Cardiac muscle cell (in vitro differentiated cells and primary cell): ENCODE measurements around the gene RTN4IP1. TPM values are rescaled to one million over a fixed set of nuclear protein-coding genes. Genes with fewer than 3 reads are reported as not detected.

ENCODE experiments used
- DNase-seq, 2 donors: peaks; one replicate each; pipeline versions ENCODE4 v3.0.0 to v3.0.0-alpha.2; 2010 to 2017; ENCODE audit warnings: low read depth in 1 of 2, low spot score in 1 of 2
- H3K27ac ChIP-seq: fragments of 200-600 bp; sonication (generic); 2 replicates; pipeline ENCODE4 v1.5.1; 2016
- H3K27me3 ChIP-seq: fragments of 200-600 bp; sonication (generic); 2 replicates; pipeline ENCODE4 v1.6.0; 2016; ENCODE audit warnings: control low read depth
- H3K36me3 ChIP-seq: fragments of 200-600 bp; sonication (generic); 2 replicates; pipeline ENCODE4 v1.5.1; 2016; ENCODE audit warnings: control low read depth
- H3K4me1 ChIP-seq: fragments of 200-600 bp; sonication (generic); 2 replicates; pipeline ENCODE4 v1.8.1; 2017; ENCODE audit warnings: low read depth, mild to moderate bottlenecking, mixed run types
- H3K4me3 ChIP-seq: fragments of 200-600 bp; sonication (generic); 2 replicates; pipeline ENCODE4 v1.5.1; 2016; ENCODE audit warnings: mild to moderate bottlenecking
- H3K9me3 ChIP-seq: fragments of 200-600 bp; sonication (generic); 2 replicates; pipeline ENCODE4 v1.5.1; 2017; ENCODE audit warnings: low read depth, mild to moderate bottlenecking, control low read depth
- CTCF ChIP-seq: IDR thresholded peaks from 2 replicates; pipeline ENCODE4 v1.5.1; 2012; ENCODE audit warnings: low read depth, mild to moderate bottlenecking, low read length
- polyA plus RNA-seq: library from polyadenylated mRNA; unstranded; fragments of >200 nt; fragmentation: Nextera tagmentation; extraction: Ambion mirVana; gene quantifications from 2 replicates; pipeline ENCODE4 v1.2.1, GENCODE V29; 2016
- total RNA-seq: library from RNA; depleted of rRNA; stranded (reverse); fragments of >200 nt; gene quantifications from 2 replicates; pipeline ENCODE4 v1.2.3, GENCODE V29; 2016

RTN4IP1 gene
- total and polyA plus RNA-seq, 2 experiments from 2014 or later, result 6.8 to 13.9 TPM

- peaks cover 6% of the 10 kb centered on the region for H3K36me3 ChIP-seq
- no peaks in the 10 kb centered on the region for H3K9me3 ChIP-seq
- no peak overlapping the region for H3K27ac ChIP-seq
- H3K4me1 ChIP-seq, result peaks cover 11% of the 10 kb centered on the region
- H3K27me3 ChIP-seq, result no peaks in the 10 kb centered on the region
- no peak for TF ChIP-seq CTCF
- H3K4me3 ChIP-seq, result no peak overlapping the region
- DNase-seq, result no peak
Observed at GRCh38 chr6:106667022-106667402, 37.7 kb upstream of the RTN4IP1 start.

DNA sequence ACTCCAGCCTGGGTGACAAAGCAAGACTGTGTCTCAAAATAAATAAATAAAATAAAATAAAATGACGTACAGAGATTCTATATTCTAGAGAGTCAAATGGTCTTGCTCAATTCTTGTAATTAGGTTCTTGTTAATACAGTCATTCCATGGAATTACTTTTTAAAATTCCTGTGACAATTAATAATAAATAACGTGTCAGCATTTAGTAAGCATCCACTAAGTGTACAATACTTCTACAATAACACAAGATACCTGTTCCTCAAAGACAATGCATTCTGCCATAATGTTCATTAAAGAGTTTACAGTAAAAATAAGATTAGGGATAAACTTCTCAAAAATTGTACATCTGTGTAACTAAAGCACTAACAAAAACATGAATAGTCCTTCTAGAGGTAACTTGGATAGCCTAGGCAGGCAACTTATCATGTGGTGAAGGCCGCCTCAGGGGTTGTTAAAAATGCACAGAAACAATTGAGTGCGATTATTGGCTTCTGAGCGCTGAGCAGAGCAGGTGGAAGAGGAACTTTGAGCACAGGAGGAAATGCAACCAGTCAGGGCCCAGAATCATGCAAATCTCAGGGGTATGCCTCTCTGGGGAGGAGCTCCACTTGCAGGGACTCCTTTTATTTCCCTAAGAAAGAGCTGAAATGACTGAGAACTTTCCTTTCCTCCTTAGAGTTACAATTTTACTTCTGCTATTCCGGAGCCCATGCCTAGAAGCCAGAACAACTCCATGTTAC, 37.2 kb upstream of the RTN4IP1 start:
- Histone ChIP-seq H3K4me3 (no peak overlapping the region), H3K4me1 (peaks cover 11% of the 10 kb centered on the region), H3K9me3 (no peaks in the 10 kb centered on the region), H3K27ac (no peak overlapping the region), H3K27me3 (no peaks in the 10 kb centered on the region), H3K36me3 (peaks cover 6% of the 10 kb centered on the region)
- TF ChIP-seq CTCF, result no peak
- DNase-seq, result no peak

- Histone ChIP-seq H3K4me3 (no peak overlapping the region), H3K27me3 (no peaks in the 10 kb centered on the region), H3K4me1 (peaks cover 11% of the 10 kb centered on the region), H3K36me3 (peaks cover 9% of the 10 kb centered on the region), H3K27ac (no peak overlapping the region), H3K9me3 (no peaks in the 10 kb centered on the region)
- no peak for DNase-seq
- no peak for TF ChIP-seq CTCF
Observed at GRCh38 chr6:106662458-106662857, 33.2 kb upstream of the RTN4IP1 start.

- Histone ChIP-seq H3K9me3 (no peaks in the 10 kb centered on the region), H3K36me3 (peaks cover 17% of the 10 kb centered on the region), H3K4me3 (no peak overlapping the region), H3K27me3 (no peaks in the 10 kb centered on the region), H3K4me1 (peaks cover 11% of the 10 kb centered on the region), H3K27ac (no peak overlapping the region)
- TF ChIP-seq CTCF, result no peak
- no peak for DNase-seq
Observed at GRCh38 chr6:106659859-106660258, 30.6 kb upstream of the RTN4IP1 start.

DNA sequence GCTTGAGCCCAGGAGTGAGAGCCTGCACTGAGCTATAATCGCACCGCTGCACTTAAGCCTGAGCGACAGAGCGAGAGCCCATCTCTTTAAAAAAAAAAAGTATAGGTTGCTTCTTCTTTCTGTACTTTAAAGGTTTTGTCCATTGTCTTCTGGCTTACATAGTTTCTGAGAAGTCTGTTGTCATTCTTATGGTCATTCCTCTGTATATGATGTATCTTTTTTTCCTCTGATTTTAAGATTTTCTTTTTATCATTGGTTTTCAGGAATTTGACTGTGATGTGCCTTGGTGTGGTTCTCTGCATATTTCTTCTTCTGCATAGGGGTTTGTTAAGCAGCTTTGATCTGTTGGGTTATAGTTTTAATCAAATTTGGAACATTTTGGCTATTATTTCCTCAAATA, 29.2 kb upstream of the RTN4IP1 start:
- Histone ChIP-seq H3K4me1 (no peaks in the 10 kb centered on the region), H3K27ac (no peak overlapping the region), H3K4me3 (no peak overlapping the region), H3K27me3 (no peaks in the 10 kb centered on the region), H3K36me3 (peaks cover 17% of the 10 kb centered on the region), H3K9me3 (no peaks in the 10 kb centered on the region)
- DNase-seq, result peak in 1 of 2 donors; percentile 2
- no peak for TF ChIP-seq CTCF
